ENCODE measurements around the gene ANKRD6.

Gene ANKRD6

DNA sequence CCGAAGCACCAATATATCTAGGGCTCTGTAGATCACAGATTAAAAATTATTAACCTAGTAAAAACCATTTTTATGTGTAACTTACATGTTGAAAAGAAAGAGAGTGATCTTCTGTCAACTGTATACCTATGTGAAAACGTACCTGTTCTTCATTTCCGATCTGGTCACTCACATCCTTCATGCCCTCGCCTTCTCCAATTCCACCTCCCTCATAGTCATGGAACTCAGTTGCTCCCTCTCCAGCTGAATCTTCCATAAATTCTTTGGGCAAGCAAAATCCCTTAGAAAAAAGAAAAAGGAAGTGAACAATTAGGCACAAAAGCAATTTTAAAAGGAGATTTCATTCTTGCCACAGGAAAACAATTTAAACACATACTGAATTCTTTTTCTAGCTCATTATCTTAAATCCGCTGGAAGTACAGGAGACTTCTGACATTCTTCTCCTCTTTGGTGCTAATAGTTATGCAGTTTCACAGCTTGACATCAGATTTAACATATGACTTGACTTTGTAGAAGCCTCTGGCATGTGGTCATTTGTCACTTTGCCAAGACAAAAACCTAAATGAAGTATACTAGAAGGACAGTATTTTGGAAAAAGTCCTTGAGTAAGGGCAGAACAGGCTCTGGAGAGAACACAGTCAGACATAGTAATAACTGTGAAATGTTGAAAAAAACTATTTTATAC is 235.1 kb downstream of the ANKRD6 start:
- no peak for DNase-seq

DNA sequence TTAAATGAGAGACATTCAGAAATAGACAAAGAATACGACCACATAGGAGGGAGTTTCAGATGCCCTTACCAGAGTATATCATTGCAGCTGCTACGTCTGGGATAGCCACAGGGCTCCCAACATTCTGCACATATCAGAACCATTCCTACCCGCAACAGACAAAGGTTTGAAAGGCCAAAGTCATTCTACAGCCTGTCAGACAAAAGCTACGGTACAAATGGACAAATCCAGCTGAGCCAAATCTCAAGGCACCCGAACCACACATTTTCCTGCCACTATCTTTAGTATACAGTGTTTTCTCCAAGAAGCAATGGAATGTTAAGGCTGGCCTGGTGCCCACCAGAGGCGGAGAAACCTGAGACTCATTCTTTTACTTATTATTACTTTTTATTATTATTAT is 236.1 kb downstream of the ANKRD6 start:
- no peak for DNase-seq

DNA sequence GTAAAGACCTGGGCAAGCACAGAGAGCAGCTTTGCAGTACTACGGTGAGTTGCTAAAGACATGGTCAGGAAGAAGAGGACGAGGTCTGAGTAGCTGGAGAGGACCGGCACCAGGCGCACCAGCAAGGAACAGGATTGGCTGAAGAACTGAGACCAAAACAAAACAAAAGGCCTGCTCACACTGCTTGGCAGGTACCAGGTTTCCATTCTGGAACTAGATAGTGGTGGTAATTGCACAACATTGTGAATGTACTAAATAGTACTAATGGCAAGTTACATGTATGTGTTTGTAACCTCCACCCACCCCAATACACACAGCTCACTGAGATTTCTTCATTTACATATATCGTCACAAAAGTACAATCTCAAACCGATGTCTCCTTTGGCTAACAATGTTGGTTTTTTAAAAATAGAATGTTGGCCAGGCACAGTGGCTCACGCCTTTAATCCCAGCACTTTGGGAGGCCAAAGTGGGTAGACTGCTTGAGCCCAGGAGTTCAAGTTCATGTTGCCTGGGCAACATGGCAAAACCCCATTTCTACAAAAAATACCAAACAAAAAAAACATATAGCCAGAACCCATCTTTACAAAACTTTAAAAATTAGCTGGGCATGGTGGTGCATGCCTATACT is 238.1 kb downstream of the ANKRD6 start:
- no peak for DNase-seq

DNA sequence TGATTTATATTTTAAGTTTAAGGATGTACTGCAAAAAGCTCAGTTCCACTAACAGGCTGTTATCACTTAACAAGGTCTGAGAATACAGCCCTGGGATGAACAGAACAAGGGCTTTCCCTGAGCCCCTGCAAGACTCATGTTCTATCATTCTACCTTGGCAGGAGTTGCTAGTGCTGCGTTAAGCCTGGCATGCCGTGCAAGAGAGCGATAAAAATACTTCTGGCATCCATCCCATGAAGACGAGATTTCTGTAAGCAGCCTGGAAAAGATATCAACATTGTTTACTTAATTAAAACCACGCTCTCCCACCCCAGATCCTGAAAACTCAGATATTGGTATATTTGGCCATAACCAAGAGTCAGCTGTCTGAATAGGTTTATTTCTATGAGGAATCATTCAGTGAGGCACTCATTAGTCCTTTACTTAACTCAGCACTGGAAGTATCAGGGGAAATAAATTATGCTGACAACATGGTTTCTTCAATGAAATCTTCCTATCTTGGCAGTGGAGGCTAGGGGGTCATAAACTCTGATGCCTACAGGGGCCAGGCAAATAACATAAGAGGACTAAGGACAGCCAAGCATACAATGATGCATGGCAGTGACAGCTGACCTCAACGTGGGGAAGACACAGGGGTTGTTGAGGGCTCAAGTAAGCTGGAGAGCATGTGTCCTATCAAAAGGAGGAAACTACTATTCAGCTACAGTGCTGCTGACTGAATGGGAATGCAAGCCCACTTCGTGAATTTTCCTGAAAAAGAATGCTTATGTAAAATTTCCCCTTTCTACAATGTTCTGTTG is 243.2 kb downstream of the ANKRD6 start:
- no peak for DNase-seq

DNA sequence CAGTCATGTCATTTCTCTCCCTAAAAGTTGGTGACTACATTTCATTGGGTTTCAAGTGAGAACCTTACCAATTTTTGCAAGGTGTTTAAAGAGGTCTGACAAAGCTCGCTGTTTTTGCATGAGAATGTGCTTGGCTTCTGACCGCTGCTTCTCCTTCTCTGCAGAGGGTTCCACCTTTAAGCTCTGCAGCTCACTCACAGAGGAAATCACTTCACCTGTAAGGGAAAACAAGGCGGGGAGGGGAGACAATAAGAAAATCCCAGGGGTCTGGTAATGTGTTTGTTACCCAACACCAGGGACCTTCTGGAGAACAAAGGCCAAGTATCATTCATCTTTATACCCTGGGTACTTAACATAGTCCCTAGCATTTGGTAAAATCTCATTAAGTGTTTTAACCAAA is 245.6 kb downstream of the ANKRD6 start:
- no peak for DNase-seq

DNA sequence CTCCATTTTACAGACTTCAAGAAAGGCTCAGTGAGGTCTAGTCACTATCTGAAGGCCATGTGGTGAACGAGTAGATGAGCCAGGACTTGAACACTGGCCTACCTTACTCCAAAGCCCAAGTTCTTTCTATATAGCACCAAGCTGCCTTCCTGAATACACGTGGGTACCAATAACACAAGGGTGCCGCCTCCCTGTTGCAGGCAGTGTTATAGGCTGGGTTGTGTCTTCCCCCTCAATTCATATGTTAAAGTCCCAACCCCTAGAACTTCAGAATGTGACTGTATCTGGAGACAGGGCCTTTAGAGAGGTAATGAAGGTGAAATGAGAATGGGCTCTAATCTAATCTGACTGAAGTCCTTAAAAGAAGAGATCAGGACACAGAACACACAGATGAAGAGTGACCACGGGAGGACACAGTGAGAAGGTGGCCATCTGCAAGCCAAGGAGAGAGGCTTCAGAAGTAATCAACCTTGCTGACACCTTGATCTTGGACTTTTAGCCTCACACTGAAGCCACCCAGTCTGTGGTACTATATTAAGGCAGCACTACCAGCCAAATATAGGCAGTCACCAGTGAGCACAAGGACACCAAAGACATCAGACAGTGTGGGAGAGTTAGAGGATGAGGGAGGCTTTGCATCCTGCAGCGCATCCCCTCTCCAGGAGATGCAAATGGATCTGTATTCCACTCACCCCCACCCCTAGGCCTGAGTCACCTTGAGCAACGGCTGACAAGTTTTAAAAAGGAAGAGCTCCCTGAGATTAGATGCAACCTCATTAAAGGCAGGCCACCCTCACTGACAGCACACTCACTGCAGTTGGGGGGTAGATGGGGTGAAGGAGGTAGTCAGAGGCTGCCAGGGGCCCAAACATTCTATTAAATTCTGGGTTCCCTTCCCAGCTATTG is 246.5 kb downstream of the ANKRD6 start:
- DNase-seq, result no peak

DNA sequence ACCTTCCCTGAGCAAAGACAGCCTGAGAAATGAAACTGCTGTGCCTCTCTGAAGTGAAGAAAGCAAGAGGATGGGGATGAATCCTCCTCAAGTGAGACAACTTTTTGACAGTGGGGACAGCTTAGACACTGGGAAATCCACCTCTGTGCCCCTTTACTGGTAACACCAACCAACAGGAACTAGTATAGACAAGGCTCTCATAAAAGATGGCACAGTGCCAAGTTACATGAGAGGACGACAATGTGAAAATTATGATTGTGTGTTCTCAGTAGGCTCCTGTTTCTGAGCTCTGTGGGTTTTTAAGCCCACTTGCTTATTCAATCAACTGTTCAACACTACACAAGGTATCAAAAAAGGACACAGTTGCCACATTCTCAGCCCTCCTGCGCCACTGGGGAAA is 247.2 kb downstream of the ANKRD6 start:
- no peak for DNase-seq

DNA sequence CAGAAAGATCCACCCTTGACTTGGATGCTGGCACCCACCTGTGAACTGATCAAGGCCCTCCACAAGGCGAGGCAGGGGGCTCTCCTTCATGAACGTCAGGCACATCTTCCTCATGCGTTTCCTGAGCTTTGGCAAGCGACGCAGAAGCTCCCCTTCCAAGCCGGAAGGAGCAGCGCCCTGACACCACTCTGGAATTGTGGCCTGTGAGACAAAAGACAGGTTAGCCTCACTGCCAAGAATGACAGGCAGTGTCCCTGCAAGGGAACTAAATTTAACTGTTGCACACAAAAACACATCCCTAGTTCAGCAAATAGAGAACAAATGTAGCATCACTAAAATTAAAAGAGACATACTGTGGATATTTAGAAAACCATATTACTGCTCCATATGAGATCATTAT is 247.6 kb downstream of the ANKRD6 start:
- no peak for DNase-seq

DNA sequence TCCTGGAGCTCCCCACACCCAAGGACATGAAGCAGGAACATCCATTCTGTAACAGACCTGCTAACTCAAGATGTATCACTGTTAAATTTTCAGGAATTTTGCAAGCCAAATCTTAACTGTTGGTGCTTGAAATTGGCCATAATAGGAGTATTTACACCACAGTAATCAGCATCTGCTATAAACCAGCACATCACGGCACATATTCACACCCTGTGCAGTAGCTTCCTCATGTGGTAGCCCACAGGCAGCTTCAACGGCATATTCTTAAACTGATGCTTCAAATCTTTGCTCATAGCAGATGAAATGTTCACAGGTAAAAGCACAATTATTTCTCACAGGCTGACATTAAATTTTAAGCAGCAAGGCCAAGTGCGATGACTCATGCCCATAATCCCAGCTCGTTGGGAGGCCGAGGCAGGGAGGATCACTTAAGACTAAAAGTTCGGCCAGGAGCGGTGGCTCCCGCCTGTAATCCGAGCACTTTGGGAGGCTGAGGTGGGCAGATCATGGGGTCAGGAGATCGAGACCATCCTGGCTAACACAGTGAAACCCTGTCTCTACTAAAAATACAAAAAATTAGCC is 249.1 kb downstream of the ANKRD6 start:
- no peak for DNase-seq

DNA sequence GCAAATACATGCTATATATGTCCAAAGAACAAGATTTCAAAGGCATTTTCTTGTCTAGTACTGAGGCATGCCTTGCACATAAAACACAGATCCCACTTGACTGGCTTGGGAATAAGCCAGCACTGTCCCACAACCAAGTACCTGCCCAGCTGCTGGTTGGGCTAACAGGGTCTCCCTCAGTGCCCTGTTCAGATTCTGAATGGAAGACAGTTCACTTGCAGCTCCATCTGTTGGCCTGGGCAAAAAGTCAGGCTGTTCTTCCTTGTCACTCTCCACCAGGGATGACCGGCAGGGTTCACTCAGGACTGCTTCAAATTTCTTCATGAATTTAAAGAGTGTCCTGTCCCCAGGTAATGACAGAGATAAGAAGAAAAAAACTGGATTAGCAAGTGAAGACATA is 250.0 kb downstream of the ANKRD6 start:
- no peak for DNase-seq

Data from NCI-H1092 treated with DMSO at 0.1 percent for 48 hours (cell line).